Stimulated activated CD4-positive, alpha-beta T cell treated with anti-CD3 and anti-CD28 coated beads, Interleukin-2, amount 100 ng/mL, for 4 hours (primary cell): ENCODE measurements around the gene ZNF215.
"Not testable (repeated sequence)": the region's sequence is repeated elsewhere in the genome, so short reads cannot be mapped to it uniquely, and the experiment has no call there.

ENCODE experiments used
- DNase-seq: peaks from one replicate; pipeline ENCODE4 v3.0.0-alpha.2; 2020; ENCODE audit warnings: low read depth

Gene ZNF215

GRCh38 chr11:6926208-6927029 lies at the start of gene ZNF215:
Gene ZNF215, plus strand, starts transcription at chr11:6926426. Its CDS starts 5,847 bp downstream, at chr11:6932273.
- DNase-seq, result no peak

GRCh38 chr11:6876914-6877313 lies 49.3 kb upstream of the ZNF215 start:
- no peak for DNase-seq

DNA sequence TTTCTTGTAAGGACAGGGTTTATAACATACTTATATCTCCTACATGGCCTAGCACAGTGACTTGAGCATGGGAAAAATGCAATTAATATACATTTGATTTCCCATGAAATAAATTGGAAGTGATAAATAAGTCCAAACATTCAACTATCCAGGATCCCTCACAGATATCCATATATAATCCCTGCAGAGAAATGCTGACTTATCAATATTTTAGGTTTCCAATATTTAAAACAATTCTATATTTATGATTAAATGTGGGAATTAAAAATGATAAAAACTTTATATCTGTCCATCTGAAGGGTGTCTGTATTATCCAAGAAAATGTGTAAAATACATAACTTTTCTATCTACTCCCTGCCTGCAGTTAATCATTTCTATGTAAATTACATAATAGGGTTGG lies 43.5 kb upstream of the ZNF215 start:
- DNase-seq, result no peak

- not testable (repeated sequence) for DNase-seq
These were observed 38.5 kb upstream of the ZNF215 start for GRCh38 chr11:6887711-6888110.

- no peak for DNase-seq
These were observed 37.4 kb upstream of the ZNF215 start for GRCh38 chr11:6888830-6889229.

DNA sequence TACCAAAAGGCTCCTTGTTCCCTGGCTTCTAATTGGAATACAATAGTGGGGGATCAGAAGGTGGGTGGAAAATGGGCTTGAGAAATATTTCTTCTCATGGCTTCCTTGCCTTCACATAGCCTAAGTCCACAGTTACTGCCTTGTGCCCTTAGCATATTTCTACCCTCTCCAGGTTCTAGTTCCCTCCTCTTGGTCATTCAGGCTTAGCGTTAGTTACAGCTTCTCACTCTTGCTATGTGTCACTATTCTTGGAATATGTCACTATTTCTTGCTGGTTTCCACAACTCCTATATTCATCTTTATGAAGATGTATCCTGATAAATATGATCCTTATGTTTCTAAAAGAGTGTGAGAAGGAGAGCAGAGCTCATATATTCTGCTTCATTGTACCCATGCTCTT lies 36.4 kb upstream of the ZNF215 start:
- no peak for DNase-seq

- no peak for DNase-seq
These were observed 33.8 kb upstream of the ZNF215 start, which contains the start of gene OR2D2 for GRCh38 chr11:6892400-6892799. Gene OR2D2, minus strand, starts transcription at chr11:6892500. Its CDS starts 0 bp downstream, at chr11:6892500.

GRCh38 chr11:6894097-6894496 lies 32.1 kb upstream of the ZNF215 start:
- no peak for DNase-seq

DNA sequence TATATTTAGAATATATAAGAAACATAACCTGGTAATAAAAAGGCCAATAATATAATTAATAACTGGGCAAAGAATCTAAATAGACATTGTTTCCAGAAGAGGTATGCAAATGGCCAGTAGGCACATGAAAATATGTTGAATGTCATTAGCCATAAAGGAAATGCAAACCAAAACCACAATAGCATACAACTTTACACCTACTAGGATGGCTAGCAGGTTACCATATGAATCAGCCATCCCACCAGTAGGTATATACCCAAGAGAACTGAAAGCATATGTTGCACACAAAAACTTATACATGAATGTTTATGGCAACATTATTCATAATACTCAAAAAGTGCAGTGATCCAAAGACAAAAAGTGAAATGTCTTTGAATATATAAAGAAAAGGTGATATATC lies 31.2 kb upstream of the ZNF215 start:
- no peak for DNase-seq

DNA sequence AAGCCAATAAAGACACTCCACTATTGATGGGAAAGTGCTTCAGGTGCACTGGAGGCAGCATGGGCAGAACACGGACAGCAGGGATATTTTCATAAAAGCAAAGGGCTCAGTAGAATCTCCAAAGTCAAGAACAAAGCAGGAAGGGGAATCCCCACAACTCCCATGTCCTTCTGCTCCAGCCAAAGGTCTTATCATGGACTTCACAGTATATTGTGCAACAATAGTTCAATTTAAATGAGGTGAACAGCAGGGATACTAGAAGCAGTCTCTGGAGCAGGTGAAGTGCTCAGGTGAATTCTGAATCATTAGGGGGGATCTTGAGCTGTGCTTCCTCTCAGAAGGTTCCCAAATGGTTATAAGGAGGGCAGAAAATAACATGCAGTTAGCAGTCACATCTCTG lies 27.3 kb upstream of the ZNF215 start:
- no peak for DNase-seq

- no peak for DNase-seq
These were observed 25.8 kb upstream of the ZNF215 start for GRCh38 chr11:6900327-6900999.

GRCh38 chr11:6904804-6905203 lies 21.4 kb upstream of the ZNF215 start:
- not testable (repeated sequence) for DNase-seq

DNA sequence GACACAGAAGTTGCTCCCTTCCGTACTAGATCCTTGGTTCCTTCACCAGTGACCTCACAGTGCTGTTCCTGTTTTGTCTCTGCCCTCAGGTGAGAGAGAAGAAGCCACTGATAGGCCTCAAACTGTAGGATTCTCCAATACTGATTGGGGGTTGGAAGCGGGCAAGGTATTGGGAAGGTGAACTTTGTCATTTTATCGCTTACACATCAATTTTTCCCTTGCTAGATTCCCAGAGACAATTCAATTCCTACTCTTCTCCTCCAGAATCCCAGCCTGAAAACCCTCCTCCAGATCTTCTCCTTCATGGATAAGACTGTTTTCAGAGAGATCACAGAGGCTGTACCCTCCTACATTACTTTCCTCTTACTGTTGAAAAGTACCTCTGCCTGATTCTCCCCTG lies 14.8 kb upstream of the ZNF215 start:
- DNase-seq, result no peak

- no peak for DNase-seq
These were observed 14.3 kb upstream of the ZNF215 start for GRCh38 chr11:6911948-6912347.

DNA sequence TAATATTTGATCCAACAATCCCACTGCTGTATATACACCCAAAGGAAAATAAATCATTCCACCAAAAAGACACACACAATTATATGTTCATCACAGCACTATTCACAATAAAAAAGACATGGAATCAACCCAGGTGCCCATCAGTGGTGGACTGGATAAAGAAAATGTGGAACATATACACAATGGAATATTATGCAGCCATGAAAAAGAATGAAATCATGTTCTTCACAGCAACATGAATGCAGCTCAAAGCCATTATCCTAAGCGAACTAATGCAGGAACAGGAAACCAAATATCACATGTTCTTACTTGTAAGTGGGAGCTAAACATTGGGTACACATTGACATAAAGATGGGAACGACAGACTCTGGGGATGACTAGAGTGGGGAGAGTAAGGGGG lies 6.5 kb upstream of the ZNF215 start:
- DNase-seq, result no peak

DNA sequence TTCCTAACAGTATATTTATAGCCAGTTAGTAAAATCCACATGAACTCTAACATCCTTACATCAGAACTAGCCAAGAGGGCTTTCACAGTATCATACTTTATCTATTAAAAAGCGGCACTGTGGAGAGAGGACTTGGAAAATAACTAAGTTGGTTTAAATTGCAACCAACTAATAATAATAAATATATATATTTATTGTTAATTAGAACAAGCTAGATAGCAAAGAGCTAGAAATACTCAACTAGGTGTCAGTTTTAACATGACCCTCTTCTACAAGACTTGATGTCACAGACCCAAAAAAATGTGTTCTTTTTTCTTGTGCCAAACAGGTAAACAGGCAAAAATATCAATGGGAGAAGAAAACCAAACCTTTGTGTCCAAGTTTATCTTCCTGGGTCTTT lies 5.5 kb upstream of the ZNF215 start, which contains the start of gene OR2D3:
TSS of gene OR2D3 (plus strand) at position 301 of the 400 bp plus-strand sequence. CDS start at position 301, 0 bp downstream.
- no peak for DNase-seq

DNA sequence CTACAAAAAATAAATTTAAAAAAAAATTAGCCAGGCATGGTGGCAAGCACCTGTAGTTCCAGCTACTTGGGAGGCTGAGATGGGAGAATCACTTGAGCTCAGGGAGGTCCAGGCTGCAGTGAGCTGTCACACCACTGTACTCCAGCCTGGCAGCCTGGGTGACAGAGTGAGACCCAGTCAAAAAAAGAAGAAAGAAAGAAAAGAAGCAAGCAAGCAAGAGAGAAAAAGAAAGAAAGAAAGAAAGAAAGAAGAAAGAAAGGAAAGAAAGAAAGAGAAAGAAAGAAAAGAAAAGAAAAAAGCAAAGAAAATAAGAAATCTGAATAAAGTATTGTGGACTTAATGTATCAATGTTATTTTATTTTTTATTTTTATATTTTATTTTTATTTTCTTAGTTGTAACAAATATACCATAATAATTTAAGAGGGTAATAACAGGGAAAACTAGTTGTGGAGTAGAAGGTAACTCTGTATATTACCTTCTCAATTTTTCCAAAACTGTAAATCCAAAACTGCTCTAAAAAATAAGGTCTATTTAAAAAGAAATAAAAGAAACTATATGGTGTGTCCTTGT lies 1.1 kb upstream of the ZNF215 start:
- no peak for DNase-seq

DNA sequence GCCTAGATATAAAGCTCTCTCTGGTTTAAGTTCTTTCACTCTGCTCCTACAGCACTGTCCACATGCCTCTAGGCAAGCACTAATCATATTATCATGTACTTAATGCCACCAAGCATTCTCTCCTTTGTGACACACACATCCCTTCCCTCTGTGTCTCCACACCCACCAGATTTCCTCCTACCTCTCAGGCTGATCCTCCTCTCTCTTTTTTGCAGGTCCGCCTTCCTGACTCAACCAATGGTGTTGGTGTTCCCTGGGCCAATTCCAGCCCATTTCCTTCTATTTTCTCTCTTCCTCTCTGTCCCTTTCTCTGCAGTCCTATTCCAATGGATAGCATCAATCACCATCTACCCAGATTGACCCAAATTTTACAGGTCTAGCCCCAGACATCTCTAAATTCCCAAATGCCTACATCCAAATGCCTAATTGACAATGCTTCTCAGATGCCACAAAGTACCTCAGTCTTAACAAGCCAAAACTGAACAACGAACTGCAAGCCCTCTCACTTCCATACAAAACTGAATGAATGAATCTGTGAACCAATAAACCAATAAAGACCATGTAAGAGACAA lies 504 bp upstream of the ZNF215 start:
- no peak for DNase-seq

- no peak for DNase-seq
These were observed 898 bp downstream of the ZNF215 start for GRCh38 chr11:6927030-6927617.

DNA sequence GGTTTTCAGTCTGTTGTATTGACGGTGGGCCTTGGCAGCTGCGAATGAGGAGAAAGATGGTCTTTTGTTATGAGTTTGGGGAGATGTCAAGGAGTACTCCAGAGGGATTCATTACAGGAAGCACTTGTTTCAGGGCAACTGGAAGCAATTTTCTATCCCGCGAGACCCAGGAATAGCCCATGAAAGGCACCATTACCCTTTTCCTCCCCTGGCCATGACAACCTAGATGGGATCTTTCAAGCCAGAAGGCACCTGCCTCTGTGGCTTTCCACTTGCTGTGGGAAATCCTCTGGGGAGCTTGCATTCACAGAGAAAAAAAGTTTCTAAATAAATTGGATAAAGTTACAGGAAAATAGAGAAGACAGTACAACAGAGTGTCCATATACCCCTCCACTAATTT lies 2.7 kb downstream of the ZNF215 start:
- no peak for DNase-seq

DNA sequence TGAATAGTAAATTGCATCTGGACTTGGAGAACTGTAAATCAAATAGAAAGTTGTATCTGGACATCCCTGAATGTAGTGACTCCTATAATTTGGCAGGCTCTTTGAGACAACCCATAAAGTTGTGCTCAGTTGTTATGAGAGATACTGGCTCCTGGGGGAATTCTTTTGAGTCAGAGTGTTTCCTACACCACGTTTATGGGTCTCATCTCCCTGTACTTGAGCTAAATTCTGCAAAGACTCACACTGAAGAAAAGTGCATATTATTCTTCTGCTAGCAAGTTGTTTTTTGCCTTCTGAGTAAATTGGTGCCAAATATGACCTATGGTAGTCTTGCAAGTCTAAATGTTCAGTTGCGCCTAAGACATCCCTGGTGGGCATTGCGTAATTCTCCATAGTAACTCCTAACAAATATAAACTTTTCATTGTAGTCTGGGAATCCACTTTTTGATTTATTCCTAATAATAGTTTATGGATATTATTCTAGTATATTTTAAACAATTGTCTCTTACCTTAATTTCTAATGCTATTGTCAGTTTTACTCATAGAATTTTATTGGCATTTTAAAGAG lies 5.0 kb downstream of the ZNF215 start:
- DNase-seq, result no peak

DNA sequence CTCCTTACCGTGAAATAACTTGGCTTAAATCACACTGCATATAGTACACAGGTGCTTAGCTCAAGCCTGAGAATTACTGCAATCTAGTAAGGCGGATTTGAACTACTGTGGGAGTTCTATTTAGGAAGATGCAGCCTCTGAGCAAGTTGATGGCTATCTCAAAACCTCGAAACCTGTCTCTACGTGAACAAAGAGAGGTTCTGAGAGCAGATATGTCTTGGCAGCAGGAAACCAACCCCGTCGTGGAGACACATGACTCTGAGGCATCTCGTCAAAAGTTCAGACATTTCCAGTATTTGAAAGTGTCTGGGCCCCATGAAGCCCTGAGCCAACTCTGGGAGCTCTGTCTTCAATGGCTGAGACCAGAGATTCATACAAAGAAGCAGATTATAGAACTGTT lies 5.9 kb downstream of the ZNF215 start:
- no peak for DNase-seq
